ENCODE data around the gene SGSM1.

SGSM1 gene

DNA sequence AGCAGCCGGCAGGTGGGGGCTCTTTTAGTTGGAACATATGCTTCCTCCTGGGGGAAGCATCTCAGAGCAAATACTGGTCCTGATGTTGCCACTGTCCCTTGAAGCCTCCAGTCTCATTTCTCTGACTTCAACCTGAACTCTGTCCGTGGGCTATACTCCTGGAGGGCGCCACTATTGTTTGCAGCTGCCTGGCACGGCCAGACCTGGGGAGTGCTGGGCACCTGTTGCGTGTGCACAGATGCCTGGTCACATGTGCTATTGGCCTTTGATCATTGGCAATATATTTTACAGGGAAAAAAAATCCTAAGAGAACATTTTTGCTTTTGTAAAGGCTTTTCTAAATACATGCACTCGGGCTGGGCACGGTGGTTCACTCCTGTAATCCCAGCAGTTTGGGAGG lies 122.3 kb downstream of the SGSM1 start:
- peaks cover 14% of the 10 kb centered on the region for H3K27me3 ChIP-seq (ENCODE audit: control insufficient read depth, low read length)
- H3K4me1 ChIP-seq (ENCODE audit: control insufficient read depth, low read length), result no peaks in the 10 kb centered on the region
- no peaks in the 10 kb centered on the region for H3K79me2 ChIP-seq (ENCODE audit: control insufficient read depth, low read length)
- no peaks in the 10 kb centered on the region for H4K20me1 ChIP-seq (ENCODE audit: control insufficient read depth, insufficient read depth, low read depth, low read length)
- H3K27ac ChIP-seq (ENCODE audit: low read depth, low read length), result no peak overlapping the region
- no peak overlapping the region for H3K4me2 ChIP-seq (ENCODE audit: low read length)
- TF ChIP-seq, protein P1, sequence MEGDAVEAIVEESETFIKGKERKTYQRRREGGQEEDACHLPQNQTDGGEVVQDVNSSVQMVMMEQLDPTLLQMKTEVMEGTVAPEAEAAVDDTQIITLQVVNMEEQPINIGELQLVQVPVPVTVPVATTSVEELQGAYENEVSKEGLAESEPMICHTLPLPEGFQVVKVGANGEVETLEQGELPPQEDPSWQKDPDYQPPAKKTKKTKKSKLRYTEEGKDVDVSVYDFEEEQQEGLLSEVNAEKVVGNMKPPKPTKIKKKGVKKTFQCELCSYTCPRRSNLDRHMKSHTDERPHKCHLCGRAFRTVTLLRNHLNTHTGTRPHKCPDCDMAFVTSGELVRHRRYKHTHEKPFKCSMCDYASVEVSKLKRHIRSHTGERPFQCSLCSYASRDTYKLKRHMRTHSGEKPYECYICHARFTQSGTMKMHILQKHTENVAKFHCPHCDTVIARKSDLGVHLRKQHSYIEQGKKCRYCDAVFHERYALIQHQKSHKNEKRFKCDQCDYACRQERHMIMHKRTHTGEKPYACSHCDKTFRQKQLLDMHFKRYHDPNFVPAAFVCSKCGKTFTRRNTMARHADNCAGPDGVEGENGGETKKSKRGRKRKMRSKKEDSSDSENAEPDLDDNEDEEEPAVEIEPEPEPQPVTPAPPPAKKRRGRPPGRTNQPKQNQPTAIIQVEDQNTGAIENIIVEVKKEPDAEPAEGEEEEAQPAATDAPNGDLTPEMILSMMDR (IDR thresholded peaks at IDR 0.05; ENCODE audit: low read depth, low read length, poor library complexity, severe bottlenecking), result no peak
- no peak for TF ChIP-seq EZH2phosphoT487 (IDR thresholded peaks at IDR 0.05; ENCODE audit: borderline replicate concordance, low read length)
- H3K9me2 ChIP-seq (replicated peaks; ENCODE audit: control insufficient read depth, low read length), result no peaks in the 10 kb centered on the region
- no peaks in the 10 kb centered on the region for H3K36me3 ChIP-seq (ENCODE audit: control insufficient read depth, low read length)
- no peak overlapping the region for H3K4me3 ChIP-seq (ENCODE audit: low read length)
- no peaks in the 10 kb centered on the region for H3F3A ChIP-seq (ENCODE audit: control insufficient read depth, insufficient read depth)
- H3K9me3 ChIP-seq (ENCODE audit: control insufficient read depth, insufficient read depth, low read length), result no peaks in the 10 kb centered on the region

DNA sequence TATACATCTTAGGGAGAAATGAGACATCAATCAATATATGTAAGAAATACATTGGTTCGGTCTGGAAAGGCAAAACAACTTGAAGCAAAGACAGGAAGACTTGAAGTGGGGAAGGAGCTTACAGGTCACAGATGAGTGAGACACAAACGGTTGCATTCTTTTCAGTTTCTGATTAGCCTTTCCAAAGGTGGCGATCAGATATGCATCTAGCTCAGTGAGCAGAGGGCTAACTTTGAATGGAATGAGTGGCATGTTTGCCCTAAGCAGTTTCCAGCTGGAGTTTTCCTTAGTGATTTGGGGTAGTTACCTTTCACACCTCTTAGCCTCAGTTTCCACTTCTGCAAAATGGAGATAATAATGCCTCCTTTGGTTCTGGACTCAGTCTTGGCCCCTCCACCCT lies 124.7 kb downstream of the SGSM1 start:
- no peaks in the 10 kb centered on the region for H3K9me2 ChIP-seq (replicated peaks; ENCODE audit: control insufficient read depth, low read length)
- no peak overlapping the region for H3K4me2 ChIP-seq (ENCODE audit: low read length)
- H3K4me1 ChIP-seq (ENCODE audit: control insufficient read depth, low read length), result no peaks in the 10 kb centered on the region
- no peaks in the 10 kb centered on the region for H3F3A ChIP-seq (ENCODE audit: control insufficient read depth, insufficient read depth)
- H3K36me3 ChIP-seq (ENCODE audit: control insufficient read depth, low read length), result no peaks in the 10 kb centered on the region
- H3K27me3 ChIP-seq (ENCODE audit: control insufficient read depth, low read length), result peaks cover 14% of the 10 kb centered on the region
- no peaks in the 10 kb centered on the region for H4K20me1 ChIP-seq (ENCODE audit: control insufficient read depth, insufficient read depth, low read depth, low read length)
- no peaks in the 10 kb centered on the region for H3K9me3 ChIP-seq (ENCODE audit: control insufficient read depth, insufficient read depth, low read length)
- TF ChIP-seq, protein P1 (IDR thresholded peaks at IDR 0.05; ENCODE audit: low read depth, low read length, poor library complexity, severe bottlenecking), result no peak
- no peak for TF ChIP-seq EZH2phosphoT487 (IDR thresholded peaks at IDR 0.05; ENCODE audit: borderline replicate concordance, low read length)
- no peaks in the 10 kb centered on the region for H3K79me2 ChIP-seq (ENCODE audit: control insufficient read depth, low read length)
- H3K27ac ChIP-seq (ENCODE audit: low read depth, low read length), result no peak overlapping the region
- no peak overlapping the region for H3K4me3 ChIP-seq (ENCODE audit: low read length)

GRCh38 chr22:24935771-24936483 lies 129.9 kb downstream of the SGSM1 start:
- Histone ChIP-seq H3F3A (ENCODE audit: control insufficient read depth, insufficient read depth) (no peaks in the 10 kb centered on the region), H3K4me3 (ENCODE audit: low read length) (no peak overlapping the region), H3K79me2 (ENCODE audit: control insufficient read depth, low read length) (no peaks in the 10 kb centered on the region), H3K4me1 (ENCODE audit: control insufficient read depth, low read length) (no peaks in the 10 kb centered on the region), H3K36me3 (ENCODE audit: control insufficient read depth, low read length) (no peaks in the 10 kb centered on the region), H3K4me2 (ENCODE audit: low read length) (no peak overlapping the region), H3K9me3 (ENCODE audit: control insufficient read depth, insufficient read depth, low read length) (no peaks in the 10 kb centered on the region), H4K20me1 (ENCODE audit: control insufficient read depth, insufficient read depth, low read depth, low read length) (no peaks in the 10 kb centered on the region), H3K27me3 (ENCODE audit: control insufficient read depth, low read length) (peaks cover 11% of the 10 kb centered on the region), H3K27ac (ENCODE audit: low read depth, low read length) (no peak overlapping the region), H3K9me2 (replicated peaks; ENCODE audit: control insufficient read depth, low read length) (no peaks in the 10 kb centered on the region)
- TF ChIP-seq, protein P1 (IDR thresholded peaks at IDR 0.05; ENCODE audit: low read depth, low read length, poor library complexity, severe bottlenecking), result no peak
- no peak for TF ChIP-seq EZH2phosphoT487 (IDR thresholded peaks at IDR 0.05; ENCODE audit: borderline replicate concordance, low read length)

Measured in DOHH2 (cell line).